ENCODE data around the gene CBLL1.

DNA sequence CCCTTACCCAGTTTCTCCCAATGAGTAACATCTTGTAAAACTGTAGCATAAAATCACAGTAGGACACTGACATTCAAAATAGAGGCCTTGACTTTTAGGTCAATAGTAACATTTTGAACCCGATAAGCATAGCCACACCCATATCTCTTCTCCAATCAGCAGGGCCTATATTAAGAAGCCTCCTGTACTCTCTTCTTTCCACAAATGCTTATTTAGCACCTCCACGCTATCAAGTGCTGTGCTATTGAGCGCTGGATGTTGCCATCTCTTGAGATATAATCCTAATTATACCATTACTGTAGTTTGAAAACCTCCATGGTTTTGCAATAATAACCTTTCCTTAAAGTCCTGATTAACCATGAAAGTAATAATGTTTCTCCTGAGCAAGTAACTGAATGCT lies 40.1 kb upstream of the CBLL1 start:
- no peak for TF ChIP-seq ZNF629 (CRISPR knock-in tag; conservative IDR thresholded peaks at IDR 0.05)
- TF ChIP-seq, protein P1, sequence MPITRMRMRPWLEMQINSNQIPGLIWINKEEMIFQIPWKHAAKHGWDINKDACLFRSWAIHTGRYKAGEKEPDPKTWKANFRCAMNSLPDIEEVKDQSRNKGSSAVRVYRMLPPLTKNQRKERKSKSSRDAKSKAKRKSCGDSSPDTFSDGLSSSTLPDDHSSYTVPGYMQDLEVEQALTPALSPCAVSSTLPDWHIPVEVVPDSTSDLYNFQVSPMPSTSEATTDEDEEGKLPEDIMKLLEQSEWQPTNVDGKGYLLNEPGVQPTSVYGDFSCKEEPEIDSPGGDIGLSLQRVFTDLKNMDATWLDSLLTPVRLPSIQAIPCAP (CRISPR knock-in tag; IDR thresholded peaks at IDR 0.05; ENCODE audit: low read depth), result no peak
- TF ChIP-seq, protein P2, sequence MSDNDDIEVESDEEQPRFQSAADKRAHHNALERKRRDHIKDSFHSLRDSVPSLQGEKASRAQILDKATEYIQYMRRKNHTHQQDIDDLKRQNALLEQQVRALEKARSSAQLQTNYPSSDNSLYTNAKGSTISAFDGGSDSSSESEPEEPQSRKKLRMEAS (IDR thresholded peaks at IDR 0.05), result no peak
- no peak for TF ChIP-seq NR2F2 (IDR thresholded peaks at IDR 0.05; ENCODE audit: borderline replicate concordance, low read depth)
- no peak for TF ChIP-seq POLR2AphosphoS5 (IDR thresholded peaks at IDR 0.05; ENCODE audit: low read depth, low read length)
- TF ChIP-seq SP2 (CRISPR knock-in tag; IDR thresholded peaks at IDR 0.05), result no peak
- no peak for TF ChIP-seq EP300 (IDR thresholded peaks at IDR 0.05; ENCODE audit: low read depth in 2 of 2, low read length in 2 of 2)
- no peak for TF ChIP-seq EP300 (CRISPR knock-in tag; IDR thresholded peaks at IDR 0.05; ENCODE audit: borderline replicate concordance)
- TF ChIP-seq, protein P3, sequence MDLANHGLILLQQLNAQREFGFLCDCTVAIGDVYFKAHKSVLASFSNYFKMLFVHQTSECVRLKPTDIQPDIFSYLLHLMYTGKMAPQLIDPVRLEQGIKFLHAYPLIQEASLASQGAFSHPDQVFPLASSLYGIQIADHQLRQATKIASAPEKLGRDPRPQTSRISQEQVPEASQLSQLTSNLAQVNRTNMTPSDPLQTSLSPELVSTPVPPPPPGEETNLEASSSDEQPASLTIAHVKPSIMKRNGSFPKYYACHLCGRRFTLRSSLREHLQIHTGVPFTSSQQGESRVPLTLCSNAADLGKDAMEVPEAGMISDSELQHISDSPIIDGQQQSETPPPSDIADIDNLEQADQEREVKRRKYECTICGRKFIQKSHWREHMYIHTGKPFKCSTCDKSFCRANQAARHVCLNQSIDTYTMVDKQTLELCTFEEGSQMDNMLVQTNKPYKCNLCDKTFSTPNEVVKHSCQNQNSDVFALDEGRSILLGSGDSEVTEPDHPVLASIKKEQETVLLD (CRISPR knock-in tag; IDR thresholded peaks at IDR 0.05; ENCODE audit: low read depth), result no peak
- TF ChIP-seq GPN1 (CRISPR knock-in tag; IDR thresholded peaks at IDR 0.05; ENCODE audit: borderline replicate concordance), result no peak

Measured in HepG2 (cell line).